Endothelial cell of umbilical vein (primary cell): ENCODE measurements around the gene MEGF11.

Experiments used
- EZH2 ChIP-seq: IDR thresholded peaks from 2 replicates; pipeline ENCODE4 v1.6.1; 2012; ENCODE audit warnings: borderline replicate concordance, low read depth, mild to moderate bottlenecking, moderate library complexity, low read length, inconsistent platforms; ENCODE audit not compliant: severe bottlenecking
- FOS ChIP-seq: IDR thresholded peaks from 2 replicates; pipeline ENCODE4 v1.6.1; 2011; ENCODE audit warnings: mild to moderate bottlenecking, low read length, moderate library complexity, borderline replicate concordance; ENCODE audit not compliant: insufficient read depth
- GATA2 ChIP-seq: IDR thresholded peaks from 2 replicates; pipeline ENCODE4 v1.7.0; 2011; ENCODE audit warnings: low read depth, mild to moderate bottlenecking, moderate library complexity, mixed read lengths, low read length; ENCODE audit not compliant: insufficient read length, insufficient read depth
- JUN ChIP-seq: IDR thresholded peaks from 2 replicates; pipeline ENCODE4 v1.6.1; 2011; ENCODE audit warnings: borderline replicate concordance, low read depth; ENCODE audit not compliant: insufficient read length, insufficient read depth
- MAX ChIP-seq: IDR thresholded peaks from 2 replicates; pipeline ENCODE4 v1.6.1; 2011; ENCODE audit not compliant: insufficient read depth, insufficient read length
- MYC ChIP-seq: IDR thresholded peaks from one replicate; pipeline ENCODE4 v1.6.1; 2011; ENCODE audit warnings: mild to moderate bottlenecking, low read depth, low read length
- POLR2A ChIP-seq: IDR thresholded peaks from 2 replicates; pipeline ENCODE4 v1.6.1; 2012; ENCODE audit warnings: low read depth, mild to moderate bottlenecking, control low read depth, low read length
- POLR2AphosphoS5 ChIP-seq: IDR thresholded peaks from 2 replicates; pipeline ENCODE4 v1.6.1; 2012; ENCODE audit warnings: low read depth, mild to moderate bottlenecking, control low read depth, low read length, moderate library complexity; ENCODE audit not compliant: insufficient read depth
- TF ChIP-seq, protein P1 (sequence below), 2 donors: IDR thresholded peaks; 1 replicate in 1 of 2; 2 replicates in 1 of 2; pipeline ENCODE4 v1.5.1; 2011; ENCODE audit warnings: low read length in 2 of 2, mild to moderate bottlenecking in 2 of 2, moderate library complexity in 2 of 2, control low read depth in 1 of 2, inconsistent platforms in 1 of 2, low read depth in 1 of 2; ENCODE audit not compliant: insufficient read depth in 1 of 2; ENCODE audit errors: extremely low read depth in 1 of 2

GRCh38 chr15:66253418-66254088 is at the start of gene MEGF11:
- TF ChIP-seq, protein P1, sequence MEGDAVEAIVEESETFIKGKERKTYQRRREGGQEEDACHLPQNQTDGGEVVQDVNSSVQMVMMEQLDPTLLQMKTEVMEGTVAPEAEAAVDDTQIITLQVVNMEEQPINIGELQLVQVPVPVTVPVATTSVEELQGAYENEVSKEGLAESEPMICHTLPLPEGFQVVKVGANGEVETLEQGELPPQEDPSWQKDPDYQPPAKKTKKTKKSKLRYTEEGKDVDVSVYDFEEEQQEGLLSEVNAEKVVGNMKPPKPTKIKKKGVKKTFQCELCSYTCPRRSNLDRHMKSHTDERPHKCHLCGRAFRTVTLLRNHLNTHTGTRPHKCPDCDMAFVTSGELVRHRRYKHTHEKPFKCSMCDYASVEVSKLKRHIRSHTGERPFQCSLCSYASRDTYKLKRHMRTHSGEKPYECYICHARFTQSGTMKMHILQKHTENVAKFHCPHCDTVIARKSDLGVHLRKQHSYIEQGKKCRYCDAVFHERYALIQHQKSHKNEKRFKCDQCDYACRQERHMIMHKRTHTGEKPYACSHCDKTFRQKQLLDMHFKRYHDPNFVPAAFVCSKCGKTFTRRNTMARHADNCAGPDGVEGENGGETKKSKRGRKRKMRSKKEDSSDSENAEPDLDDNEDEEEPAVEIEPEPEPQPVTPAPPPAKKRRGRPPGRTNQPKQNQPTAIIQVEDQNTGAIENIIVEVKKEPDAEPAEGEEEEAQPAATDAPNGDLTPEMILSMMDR (IDR thresholded peaks at IDR 0.05; ENCODE audit: extremely low read depth in 1 of 2, insufficient read depth in 1 of 2, low read depth in 1 of 2, low read length in 2 of 2), result no peak
- peak; percentile 50 for TF ChIP-seq EZH2
- TF ChIP-seq MAX, result no peak
- TF ChIP-seq POLR2A, result no peak
- TF ChIP-seq MYC, result no peak
- no peak for TF ChIP-seq POLR2AphosphoS5
- no peak for TF ChIP-seq GATA2
- no peak for TF ChIP-seq JUN
- TF ChIP-seq FOS, result no peak
